Esophagus squamous epithelium (tissue), 4 donors: ENCODE results near the gene KCTD20.
A peak's percentile ranks its signal among the peaks of the same experiment; 100 is the strongest.

Experiments
- POLR2A ChIP-seq, 4 donors: fragments of 450-650 bp; IDR thresholded peaks; one replicate each; pipeline ENCODE4 v1.6.1; 2017; ENCODE audit warnings: antibody characterized with exemption in 4 of 4, mild to moderate bottlenecking in 4 of 4, moderate library complexity in 3 of 4
- TF ChIP-seq, protein P1 (sequence below), 6 experiments: fragments of 450-650 bp in 4 of 6; fragments of 200-600 bp in 2 of 6; sonication (generic) in 2 of 6; IDR thresholded peaks; one replicate each; pipeline ENCODE4 v1.5.1; 2016 to 2019; ENCODE audit warnings: antibody characterized with exemption in 6 of 6, mild to moderate bottlenecking in 4 of 6, moderate library complexity in 4 of 6

DNA sequence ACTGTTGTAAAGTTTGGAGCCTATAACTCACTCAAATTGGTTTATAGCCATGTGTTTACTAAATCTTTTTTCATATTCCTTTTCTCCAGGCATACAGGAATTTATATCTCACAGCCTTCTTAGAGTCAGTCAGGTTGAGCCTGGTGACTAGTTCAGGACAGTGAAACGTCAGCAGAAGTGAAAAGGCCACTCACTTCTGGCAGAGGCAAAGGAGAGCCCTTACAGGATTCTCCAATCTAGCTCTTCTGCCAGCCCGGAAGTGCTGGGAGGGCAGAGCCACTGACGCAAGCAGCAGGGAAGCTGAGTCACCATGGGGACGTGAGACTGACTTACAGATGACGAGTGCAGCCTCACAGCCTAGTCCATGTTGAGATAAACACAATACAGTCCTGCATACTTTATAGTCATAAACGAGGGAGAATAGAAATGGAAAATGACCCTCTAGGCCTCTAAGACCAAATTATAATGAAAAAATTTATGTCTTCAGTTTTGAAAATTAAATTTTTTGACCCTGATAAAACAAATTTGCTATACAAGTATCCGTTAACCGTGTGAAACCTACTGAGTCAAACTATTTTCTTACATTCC lies 1.4 kb upstream of the KCTD20 start:
- TF ChIP-seq POLR2A (IDR thresholded peaks at IDR 0.05) = peak in 1 of 4 donors; percentile 70
- TF ChIP-seq, protein P1, sequence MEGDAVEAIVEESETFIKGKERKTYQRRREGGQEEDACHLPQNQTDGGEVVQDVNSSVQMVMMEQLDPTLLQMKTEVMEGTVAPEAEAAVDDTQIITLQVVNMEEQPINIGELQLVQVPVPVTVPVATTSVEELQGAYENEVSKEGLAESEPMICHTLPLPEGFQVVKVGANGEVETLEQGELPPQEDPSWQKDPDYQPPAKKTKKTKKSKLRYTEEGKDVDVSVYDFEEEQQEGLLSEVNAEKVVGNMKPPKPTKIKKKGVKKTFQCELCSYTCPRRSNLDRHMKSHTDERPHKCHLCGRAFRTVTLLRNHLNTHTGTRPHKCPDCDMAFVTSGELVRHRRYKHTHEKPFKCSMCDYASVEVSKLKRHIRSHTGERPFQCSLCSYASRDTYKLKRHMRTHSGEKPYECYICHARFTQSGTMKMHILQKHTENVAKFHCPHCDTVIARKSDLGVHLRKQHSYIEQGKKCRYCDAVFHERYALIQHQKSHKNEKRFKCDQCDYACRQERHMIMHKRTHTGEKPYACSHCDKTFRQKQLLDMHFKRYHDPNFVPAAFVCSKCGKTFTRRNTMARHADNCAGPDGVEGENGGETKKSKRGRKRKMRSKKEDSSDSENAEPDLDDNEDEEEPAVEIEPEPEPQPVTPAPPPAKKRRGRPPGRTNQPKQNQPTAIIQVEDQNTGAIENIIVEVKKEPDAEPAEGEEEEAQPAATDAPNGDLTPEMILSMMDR (IDR thresholded peaks at IDR 0.05) = no peak
